SHP77 treated with DMSO at 0.1 percent for 48 hours (cell line): Measurements from ENCODE around the gene RNF215.
A peak's percentile ranks its signal among the peaks of the same experiment; 100 is the strongest.
"Not testable (repeated sequence)": the region's sequence is repeated elsewhere in the genome, so short reads cannot be mapped to it uniquely, and the experiment has no call there.

Source experiments
- DNase-seq: peaks from one replicate; lab custom pipeline; 2025; lab: John Stamatoyannopoulos, UW

RNF215 gene

DNA sequence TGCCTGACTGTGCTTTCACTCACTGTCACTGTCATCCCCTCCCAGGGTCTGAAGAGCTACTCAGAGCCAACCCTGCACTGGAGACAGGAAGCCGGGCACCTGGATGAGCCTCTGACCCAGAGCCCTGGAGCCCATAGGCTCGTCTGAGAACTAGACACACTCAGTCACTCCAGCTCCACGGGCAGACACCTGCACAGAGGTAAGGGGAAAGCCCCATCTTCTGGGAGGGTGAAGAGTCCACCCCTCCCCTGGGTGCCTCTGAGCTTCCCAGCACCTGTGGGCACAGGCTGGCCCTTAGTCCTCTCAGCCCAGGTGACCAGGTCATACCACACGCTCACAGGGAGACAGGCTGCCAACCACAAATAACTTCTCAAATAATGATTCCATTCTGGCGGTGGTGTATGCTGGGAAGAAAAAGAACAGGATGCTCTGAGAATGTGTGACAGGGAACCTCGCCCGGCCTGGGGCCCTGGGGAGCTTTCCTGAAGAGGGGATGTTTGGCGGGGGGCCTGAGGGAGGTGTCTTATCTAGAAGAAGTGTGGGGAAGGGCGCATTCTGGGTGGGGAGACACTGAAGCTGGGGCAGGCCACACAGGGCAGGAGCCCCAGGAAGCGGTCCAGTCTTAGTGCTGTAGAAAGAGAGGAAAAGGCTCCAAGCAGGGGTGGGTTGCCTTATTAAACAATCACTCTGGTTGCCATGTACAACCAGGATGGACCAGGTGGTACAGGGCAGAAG is 25.1 kb downstream of the RNF215 start:
- DNase-seq: no peak

DNA sequence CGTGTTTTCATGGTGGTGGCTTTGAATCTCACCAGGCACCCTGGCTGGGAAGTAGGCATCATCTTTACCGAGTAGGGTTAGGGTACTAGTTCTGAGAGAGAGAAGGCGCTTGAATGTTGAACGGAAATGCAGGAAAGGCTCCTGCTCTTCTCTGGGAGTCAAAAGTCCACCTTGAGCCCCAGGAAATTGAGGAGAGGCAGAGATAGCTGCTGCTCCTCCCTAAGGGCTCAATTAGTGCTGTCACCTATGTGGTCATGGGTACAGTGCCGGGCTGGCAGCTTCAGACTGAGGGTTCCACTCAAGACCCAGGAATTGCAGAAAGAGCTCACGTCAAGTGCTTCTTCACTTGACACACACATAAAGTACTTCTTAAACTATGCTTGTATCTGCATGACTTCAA is 28.7 kb downstream of the RNF215 start:
- DNase-seq: no peak

DNA sequence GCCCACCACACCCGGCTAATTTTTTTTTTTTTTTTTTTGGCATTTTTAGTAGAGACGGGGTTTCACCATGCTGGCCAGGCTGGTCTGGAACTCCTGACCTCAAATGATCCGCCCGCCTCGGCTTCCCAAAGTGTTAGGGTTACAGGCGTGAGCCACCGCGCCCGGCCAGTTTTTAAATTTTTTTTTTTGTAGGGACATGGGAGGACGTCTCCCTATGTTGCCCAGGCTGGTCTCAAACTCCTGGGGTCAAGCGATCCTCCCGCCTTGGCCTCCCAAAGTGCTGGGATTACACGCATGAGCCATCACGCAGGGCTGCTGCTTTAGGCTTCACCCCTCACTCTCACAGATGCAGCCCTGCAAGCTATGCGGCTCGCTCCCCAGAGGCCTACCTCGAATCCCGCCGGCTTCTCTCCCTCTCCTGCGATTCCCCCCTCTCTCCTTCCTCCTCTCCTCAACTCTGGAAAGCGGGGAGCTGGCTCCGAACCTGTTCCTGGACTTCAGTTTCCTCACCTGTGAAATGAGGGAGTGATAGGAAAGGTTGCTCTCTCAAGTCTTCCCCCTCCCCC is 29.5 kb downstream of the RNF215 start:
- DNase-seq: no peak

DNA sequence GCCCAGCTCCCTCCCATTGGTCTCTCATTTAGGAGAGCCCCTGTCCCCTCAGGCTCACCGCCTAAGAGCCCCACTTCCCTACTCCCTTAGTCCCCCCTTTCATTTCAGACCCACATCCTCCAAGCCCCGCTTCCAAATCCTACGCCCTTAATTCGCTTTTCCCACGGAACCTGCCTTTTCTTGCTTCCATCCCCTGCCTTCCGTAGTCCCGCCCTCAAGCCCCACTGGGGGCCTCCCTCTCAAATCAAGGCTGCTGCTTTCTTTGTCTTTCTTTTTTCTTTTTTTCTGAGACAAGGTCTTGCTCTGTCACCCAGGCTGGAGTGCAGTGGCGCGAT is 30.0 kb downstream of the RNF215 start:
- no peak for DNase-seq

DNA sequence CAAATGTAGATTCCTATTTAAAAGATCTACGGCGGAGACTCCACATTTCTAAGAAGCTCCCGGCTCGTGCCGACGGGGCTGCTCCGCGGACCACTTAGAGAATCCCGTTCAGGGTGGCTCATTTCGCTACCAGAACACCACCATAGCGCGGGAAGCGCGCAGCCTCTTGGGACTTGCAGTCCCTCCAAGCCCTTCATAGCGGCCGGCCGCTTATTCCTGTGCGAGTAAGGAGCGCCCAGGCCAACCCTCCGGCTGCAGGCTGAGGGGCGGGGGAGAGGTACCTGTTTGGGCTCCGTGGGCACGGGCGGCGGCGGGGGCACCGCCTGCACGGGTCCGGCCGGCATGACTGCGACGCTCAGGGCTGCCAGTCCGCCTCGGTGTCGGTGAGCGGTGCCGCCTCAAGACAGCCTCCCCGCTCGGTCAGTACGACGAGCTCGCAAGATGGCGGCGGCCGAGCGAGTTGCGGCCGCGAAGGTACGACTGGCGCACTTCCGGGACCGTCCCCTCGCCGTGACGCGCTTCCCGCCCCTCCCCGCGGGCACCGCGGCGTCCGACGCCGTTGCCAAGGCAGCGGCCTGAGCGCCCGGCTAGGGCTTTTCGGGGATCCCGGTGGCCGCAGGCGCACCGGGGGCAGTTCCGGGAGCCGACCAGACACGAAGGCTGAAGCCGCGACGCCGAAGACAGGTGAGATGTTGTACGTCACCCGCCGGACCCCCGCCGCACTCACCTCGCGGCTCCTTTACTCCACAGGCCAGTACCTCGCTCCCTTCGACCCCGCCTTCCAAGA is 30.6 kb downstream of the RNF215 start, which contains the start of the genes CCDC157 and SF3A1:
TSS of gene CCDC157 (plus strand) at position 559 of the 787 bp plus-strand sequence. CDS start 8,994 bp downstream, outside the sequence.
TSS of gene SF3A1 (minus strand) at position 446 of the 787 bp plus-strand sequence. CDS start at position 344, 102 bp downstream.
- peak; percentile 86 for DNase-seq

DNA sequence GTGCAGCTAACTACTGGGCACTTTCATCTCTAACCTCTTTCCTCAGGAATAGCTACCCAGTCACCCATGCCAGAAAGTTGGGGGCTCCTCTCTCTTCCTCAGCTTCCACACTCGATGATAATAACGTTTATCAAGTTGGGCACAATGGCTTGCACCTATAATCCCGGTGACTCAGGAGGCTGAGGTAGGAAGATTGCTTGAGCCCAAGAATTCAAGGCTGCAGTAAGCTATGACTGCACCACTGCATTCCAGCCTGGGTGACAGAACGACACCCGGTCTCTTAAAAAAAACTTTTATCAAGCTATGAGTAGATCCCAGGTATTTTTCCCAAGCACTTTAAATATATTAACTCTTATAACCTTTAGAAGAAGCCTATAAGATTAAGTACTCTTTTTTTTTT is 32.6 kb downstream of the RNF215 start:
- DNase-seq: no peak

DNA sequence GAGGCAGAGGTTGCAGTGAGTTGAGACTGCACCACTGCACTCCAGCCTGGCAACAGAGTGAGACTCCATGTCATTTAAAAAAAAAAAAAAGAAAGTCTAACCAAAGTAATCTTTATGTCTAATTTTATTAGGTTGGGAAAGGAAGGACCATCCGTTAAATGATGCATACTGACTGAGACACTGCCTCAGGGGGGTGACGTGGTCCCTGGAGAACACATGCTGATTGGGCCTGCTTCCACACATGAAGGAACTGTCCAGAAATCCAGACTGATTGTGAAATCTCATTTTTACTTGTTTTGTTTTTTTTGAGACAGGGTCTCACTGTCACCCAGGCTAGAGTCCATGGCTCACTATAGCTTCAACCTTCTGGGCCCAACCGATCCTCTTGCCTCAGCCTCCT is 36.0 kb downstream of the RNF215 start:
- DNase-seq: no peak

DNA sequence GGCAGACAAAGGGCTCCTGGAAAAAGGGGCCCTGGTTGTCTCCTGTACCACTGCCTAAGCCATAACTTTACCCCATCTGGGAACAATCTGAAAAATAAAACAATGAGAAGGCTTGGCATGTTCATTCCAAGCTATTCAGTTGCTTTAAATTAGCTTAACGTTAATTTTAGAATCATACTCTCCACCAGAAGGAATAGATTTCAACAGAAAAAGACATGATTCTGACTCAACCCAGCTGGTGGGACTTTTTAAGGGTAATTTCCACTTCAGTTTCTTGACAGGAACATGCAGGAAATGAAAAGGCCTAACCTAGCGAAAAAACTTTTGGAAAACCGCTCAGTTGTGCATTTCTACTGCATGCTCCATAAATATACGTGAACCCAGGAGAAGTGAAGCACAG is 38.4 kb downstream of the RNF215 start:
- DNase-seq: no peak

DNA sequence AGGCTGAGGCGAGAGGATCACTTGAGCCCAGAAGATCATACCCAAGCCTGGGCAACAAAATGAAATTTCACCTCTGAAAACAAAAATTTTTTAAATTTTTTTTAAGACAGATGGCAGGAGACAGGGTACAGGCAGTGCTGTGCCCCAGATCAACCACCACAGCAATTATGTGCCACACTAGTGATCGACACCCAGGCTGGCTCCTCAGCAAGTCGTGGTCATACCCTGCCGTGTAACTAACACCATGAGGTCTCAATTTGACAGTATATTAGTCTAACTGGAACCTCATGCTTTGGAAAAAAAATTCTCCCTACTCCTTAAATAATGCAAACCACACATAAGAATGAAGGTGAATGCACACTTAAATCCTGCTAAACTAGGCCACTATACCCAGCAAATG is 38.8 kb downstream of the RNF215 start:
- no peak for DNase-seq

DNA sequence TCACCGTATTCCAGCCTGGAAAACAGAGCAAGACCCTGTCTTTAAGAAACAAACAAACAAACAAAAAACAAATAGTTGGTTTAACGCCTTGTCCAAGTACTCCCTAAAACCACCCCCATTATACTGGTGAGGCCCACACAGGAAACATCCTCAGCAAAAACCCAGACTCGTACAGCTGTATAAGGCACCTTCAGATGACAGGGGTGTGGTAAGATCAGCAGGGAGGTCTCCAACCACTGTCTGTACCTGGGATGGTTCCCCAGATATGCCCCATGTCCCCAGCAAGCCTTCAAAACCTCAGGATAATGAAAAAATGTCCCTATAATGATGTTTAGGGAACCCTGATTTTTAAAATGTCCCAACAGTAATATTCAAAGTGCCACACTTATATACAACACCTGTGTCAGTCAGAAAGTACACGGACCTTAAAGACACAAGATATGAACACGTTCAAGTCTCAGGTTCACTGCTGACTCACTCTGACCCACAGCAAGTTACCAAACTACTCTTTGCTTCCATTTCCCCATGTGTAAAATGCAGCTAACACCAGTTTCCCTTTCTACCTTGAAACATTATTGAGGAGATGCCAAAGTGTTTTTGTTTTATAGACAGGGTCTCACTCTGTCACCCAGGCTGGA is 39.8 kb downstream of the RNF215 start:
- no peak for DNase-seq

DNA sequence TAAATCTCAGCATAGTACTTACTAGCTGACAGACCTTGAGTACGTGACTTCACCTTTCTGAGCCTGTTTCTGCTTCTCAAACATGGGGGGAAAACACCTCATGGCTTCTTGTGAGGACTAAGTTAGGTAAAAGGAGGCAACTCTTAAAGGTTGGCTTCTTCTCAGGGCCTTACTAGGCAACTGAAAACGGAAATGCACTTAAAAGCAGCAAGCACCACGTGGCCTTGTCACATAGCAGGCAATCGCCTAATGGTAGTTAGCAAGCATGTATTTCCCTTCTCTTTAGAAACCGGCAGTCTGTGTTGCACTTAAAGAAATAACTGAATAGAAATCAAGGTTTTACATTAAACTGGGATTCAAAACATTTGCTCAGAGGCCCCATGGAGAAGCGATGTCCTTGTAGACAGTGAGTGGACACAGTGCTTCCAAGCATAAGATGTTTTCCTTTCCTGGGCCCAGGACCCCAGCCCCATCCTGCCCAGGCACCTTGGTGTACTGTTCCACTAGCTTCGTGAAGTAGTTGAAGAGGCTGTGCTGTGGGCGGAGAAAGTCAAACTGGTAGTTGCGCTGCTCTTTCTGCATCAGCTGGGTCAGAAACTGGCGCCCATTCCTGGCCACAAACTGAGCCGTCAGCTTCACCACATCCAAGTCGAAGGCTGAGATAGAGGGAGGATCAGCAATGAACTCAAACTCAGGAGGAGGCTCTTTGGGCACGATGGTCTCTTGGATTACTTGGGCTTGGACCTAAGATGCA is 42.6 kb downstream of the RNF215 start:
- no peak for DNase-seq

DNA sequence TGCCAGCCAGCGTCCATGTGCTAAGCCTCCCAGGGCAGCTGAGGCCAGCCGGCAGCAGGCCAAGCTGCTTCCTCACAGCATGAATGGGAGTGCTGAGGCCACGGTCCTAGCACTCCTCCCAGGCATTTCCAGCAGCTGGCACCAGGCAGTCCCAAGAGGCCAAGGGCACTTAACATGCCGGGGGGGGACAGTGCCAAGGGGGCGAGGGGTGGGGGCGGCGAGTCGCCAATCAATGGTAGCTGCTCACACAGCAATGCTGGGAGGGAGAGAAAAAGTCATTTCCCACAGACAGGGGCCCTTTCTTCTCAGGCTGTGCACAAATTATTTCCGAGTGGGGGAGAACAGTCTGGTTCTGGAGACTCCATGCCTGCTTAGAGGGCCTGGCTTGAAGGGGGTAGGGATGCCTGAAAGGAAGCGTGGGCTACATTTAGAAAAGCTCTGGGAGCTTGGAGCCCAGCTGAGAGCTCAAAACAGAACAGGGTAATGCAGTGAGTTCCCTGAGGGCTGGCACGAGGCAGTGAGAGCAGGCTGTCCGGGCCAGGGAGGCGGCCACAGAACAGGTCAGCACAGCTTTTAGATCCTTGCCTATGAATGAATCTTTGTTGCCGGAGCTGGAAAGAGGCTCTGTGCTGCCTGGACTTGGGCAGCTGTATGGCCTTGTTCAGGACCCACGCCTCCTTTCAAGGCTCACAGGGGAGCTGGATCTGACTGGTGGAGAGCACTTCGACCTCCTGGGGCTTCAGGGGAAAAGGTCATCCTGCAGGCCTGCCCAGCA is 46.1 kb downstream of the RNF215 start:
- DNase-seq: no peak

DNA sequence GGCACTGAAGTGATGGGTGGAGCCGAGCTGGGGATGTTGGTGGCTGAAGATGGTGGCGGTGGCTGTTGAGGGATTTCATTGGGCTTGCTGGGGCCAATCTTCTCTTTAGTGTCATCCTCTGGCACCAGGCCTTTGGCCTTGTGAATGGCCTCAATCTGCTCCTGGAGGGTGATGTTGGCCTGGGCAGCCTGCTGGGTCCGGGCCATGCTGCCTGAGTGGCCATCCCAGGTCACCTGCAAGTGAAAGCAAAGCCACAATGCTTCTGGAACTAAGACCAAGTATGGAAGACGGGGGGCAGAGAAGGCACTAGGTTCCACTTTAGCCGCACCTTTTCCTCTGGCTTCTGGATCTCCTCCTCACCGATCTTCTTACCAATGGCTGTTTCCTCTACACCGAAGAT is 48.4 kb downstream of the RNF215 start:
- no peak for DNase-seq

DNA sequence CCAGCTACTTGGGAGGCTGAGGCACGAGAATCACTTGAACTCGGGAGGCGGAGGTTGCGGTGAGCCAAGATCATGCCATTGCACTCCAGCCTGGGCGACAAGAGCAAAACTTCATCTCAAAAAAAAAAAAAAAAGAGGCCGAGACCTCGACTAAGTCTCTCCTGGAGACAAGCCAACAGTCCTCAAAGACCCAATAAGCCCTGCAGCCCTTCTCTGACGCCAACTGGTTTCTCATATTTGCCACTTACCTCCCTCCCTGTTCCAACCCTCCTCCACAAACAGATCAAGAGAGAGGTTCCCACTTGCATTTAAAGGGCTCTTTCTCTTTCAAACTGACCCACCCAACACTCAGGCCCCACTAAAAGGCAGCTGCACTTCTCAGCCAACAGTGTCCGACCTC is 48.9 kb downstream of the RNF215 start:
- DNase-seq: not testable (repeated sequence)

DNA sequence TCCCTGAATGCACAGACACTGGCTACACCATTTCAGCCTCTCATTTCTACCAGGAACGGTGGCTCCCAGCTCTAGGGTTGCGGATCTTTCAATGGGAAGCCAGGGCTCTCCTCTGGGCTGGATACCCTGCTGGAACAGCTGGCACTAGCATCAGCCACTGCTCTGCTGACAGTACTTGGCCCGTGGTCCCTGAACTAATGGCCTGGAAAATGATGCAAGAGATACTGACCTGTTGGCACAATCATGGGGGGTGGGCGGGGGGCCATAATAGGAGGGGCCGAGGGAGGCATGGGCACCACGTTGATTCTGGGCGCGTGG is 49.8 kb downstream of the RNF215 start:
- DNase-seq: no peak

DNA sequence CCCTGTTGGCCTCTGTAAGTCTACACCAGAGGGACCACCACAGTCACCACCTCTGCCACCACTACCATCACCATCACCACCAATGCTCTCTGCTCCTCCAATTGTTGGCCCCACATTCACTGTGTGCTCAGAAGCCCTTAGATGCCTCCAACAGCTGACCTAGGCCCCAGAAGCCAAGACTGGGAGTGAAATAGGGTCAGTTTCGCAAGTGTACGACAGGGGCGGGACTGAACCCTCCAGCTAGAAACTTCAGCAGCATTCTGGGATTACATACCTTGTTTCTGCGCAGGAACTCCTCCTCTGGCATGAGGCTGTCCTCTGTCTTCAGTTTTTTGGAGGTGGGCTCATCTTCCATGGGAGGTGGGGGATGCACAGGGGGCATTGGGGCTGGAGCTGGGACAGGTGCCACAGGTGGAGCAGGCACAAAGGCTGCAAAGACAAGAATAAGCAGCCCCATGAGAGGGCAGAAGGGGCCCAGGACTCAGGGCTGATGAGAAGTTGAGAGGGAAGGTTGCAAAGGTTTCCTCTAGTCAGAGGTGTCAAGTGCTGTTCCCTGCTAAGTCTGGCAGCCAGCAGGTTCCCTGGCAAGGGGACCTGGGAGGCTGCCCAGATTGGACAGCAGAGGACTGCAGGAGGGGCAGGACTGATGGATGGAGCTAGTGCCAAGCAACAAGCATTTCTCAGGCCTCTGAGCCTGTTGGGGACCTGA is 50.3 kb downstream of the RNF215 start:
- no peak for DNase-seq

DNA sequence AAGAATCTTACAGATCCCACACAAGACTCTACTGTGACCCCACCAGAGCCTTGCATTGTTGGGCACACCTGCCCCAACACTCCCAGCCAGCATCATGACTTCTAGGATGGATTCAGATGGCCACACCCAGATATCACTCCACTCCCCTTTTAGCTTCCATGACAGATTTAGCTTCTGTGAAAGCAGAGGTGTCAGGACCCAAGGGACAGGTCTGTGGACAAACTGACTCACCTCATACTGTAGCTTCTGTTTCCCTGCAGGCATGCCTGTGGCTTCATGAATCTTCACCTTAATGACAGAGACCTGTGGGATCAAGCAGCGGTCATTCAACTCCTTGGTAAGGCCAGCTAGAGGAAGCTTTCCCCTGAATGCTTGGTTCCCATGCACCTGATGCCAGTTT is 52.0 kb downstream of the RNF215 start:
- DNase-seq: no peak

DNA sequence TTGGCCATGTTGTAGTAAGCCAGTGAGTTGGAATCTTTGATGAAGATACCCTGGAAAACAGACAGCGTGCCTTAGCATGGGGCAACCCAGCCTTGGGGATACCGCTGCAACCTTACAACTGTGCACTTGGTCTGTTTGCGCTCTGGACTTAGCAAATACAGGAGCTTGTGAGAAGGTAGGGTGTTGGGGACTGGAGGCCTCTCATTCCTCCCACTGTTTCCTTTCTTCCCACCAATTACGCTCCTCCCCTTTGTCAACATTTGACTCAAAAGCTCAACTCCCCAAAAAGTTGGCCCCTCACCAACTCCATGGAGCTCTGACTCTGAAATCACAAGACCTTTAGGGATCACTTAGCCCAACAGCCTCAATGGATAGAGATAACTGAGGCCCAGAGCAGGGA is 52.6 kb downstream of the RNF215 start:
- no peak for DNase-seq

DNA sequence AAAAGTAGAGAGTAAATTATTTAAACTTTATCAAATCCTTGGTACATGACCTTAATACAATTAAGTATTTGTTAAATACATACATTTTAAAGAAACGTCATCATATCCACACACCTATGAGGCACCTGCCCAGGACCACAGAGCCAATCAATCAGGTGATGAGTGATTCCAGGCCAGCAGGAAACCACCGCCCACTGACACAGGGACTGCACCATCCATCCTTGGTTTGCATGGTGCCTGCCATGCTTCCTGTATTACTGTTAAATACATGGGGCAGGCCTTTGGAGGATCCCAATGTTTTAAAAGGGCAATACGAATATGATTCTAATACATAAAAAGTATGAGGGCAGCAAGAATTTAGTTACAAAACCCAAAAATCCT is 53.5 kb downstream of the RNF215 start:
- DNase-seq: no peak

DNA sequence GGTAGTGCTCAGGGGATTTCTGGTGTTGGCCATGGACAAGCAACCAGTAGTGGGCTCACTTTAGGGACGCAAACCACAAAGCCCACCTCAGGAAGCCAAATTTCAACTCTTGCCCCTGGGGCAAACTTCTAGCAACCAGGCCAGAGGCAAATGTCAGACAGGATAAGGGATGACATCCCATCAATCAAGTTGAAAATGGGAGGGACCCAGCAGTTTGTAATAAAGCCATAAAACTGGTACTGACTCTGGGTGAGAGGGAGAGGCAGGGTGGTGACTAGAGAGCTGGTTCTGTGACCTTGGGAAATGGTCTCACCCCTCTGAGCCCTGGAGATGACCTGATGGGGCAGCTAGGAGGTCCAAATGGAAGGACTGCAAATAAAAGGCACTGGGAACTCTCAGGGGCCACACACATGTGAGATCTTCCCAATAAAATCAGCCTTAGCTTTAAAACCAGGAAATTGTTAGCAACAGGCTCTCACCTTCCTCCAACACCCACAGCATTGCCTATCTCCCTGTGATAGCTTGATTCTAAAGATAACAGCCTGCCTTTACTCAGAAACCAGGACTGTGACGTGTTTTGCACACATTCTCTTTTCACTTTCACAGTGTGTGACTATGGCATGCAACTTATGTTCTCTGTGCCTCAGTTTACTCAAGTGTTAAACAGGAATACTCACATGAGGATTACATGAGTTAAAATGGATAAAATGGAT is 54.1 kb downstream of the RNF215 start:
- no peak for DNase-seq
